Measurements from ENCODE around the gene EML6.

EML6 gene

GRCh38 chr2:54787755-54788366 is 64.4 kb downstream of the EML6 start:
- Histone ChIP-seq H3K27ac (ENCODE audit: insufficient read depth, low read length, poor library complexity, severe bottlenecking) (no peak overlapping the region), H3K36me3 (ENCODE audit: control insufficient read depth, insufficient read depth, low read length) (no peaks in the 10 kb centered on the region), H3K4me3 (ENCODE audit: insufficient read depth, low read depth, low read length, poor library complexity, severe bottlenecking) (no peak overlapping the region), H3K4me1 (ENCODE audit: control insufficient read depth, insufficient read depth, low read length, poor library complexity, severe bottlenecking) (no peaks in the 10 kb centered on the region), H3K27me3 (replicated peaks; ENCODE audit: control insufficient read depth, insufficient read depth, low read length, poor library complexity, severe bottlenecking) (no peaks in the 10 kb centered on the region), H3K9me3 (ENCODE audit: control insufficient read depth, low read length) (no peaks in the 10 kb centered on the region)
- DNase-seq: no peak

- DNase-seq: no peak
- Histone ChIP-seq H3K36me3 (ENCODE audit: control insufficient read depth, insufficient read depth, low read length) (no peaks in the 10 kb centered on the region), H3K27ac (ENCODE audit: insufficient read depth, low read length, poor library complexity, severe bottlenecking) (no peak overlapping the region), H3K9me3 (ENCODE audit: control insufficient read depth, low read length) (no peaks in the 10 kb centered on the region), H3K27me3 (replicated peaks; ENCODE audit: control insufficient read depth, insufficient read depth, low read length, poor library complexity, severe bottlenecking) (no peaks in the 10 kb centered on the region), H3K4me3 (ENCODE audit: insufficient read depth, low read depth, low read length, poor library complexity, severe bottlenecking) (no peak overlapping the region), H3K4me1 (ENCODE audit: control insufficient read depth, insufficient read depth, low read length, poor library complexity, severe bottlenecking) (no peaks in the 10 kb centered on the region)
Measured at GRCh38 chr2:54789878-54790277, 66.4 kb downstream of the EML6 start.

- Histone ChIP-seq H3K27ac (ENCODE audit: insufficient read depth, low read length, poor library complexity, severe bottlenecking) (no peak overlapping the region), H3K4me1 (ENCODE audit: control insufficient read depth, insufficient read depth, low read length, poor library complexity, severe bottlenecking) (no peaks in the 10 kb centered on the region), H3K36me3 (ENCODE audit: control insufficient read depth, insufficient read depth, low read length) (no peaks in the 10 kb centered on the region), H3K27me3 (replicated peaks; ENCODE audit: control insufficient read depth, insufficient read depth, low read length, poor library complexity, severe bottlenecking) (no peaks in the 10 kb centered on the region), H3K4me3 (ENCODE audit: insufficient read depth, low read depth, low read length, poor library complexity, severe bottlenecking) (no peak overlapping the region), H3K9me3 (ENCODE audit: control insufficient read depth, low read length) (no peaks in the 10 kb centered on the region)
- DNase-seq: no peak
Measured at GRCh38 chr2:54791831-54792230, 68.4 kb downstream of the EML6 start.

GRCh38 chr2:54797307-54797706 is 73.8 kb downstream of the EML6 start:
- Histone ChIP-seq H3K9me3 (ENCODE audit: control insufficient read depth, low read length) (no peaks in the 10 kb centered on the region), H3K36me3 (ENCODE audit: control insufficient read depth, insufficient read depth, low read length) (no peaks in the 10 kb centered on the region), H3K27me3 (replicated peaks; ENCODE audit: control insufficient read depth, insufficient read depth, low read length, poor library complexity, severe bottlenecking) (no peaks in the 10 kb centered on the region), H3K4me3 (ENCODE audit: insufficient read depth, low read depth, low read length, poor library complexity, severe bottlenecking) (no peak overlapping the region), H3K4me1 (ENCODE audit: control insufficient read depth, insufficient read depth, low read length, poor library complexity, severe bottlenecking) (no peaks in the 10 kb centered on the region), H3K27ac (ENCODE audit: insufficient read depth, low read length, poor library complexity, severe bottlenecking) (no peak overlapping the region)
- no peak for DNase-seq

- Histone ChIP-seq H3K27ac (ENCODE audit: insufficient read depth, low read length, poor library complexity, severe bottlenecking) (no peak overlapping the region), H3K27me3 (replicated peaks; ENCODE audit: control insufficient read depth, insufficient read depth, low read length, poor library complexity, severe bottlenecking) (no peaks in the 10 kb centered on the region), H3K4me3 (ENCODE audit: insufficient read depth, low read depth, low read length, poor library complexity, severe bottlenecking) (no peak overlapping the region), H3K36me3 (ENCODE audit: control insufficient read depth, insufficient read depth, low read length) (no peaks in the 10 kb centered on the region), H3K9me3 (ENCODE audit: control insufficient read depth, low read length) (no peaks in the 10 kb centered on the region), H3K4me1 (ENCODE audit: control insufficient read depth, insufficient read depth, low read length, poor library complexity, severe bottlenecking) (no peaks in the 10 kb centered on the region)
- DNase-seq: no peak
Measured at GRCh38 chr2:54801352-54801751, 77.9 kb downstream of the EML6 start.

GRCh38 chr2:54803783-54804751 is 80.6 kb downstream of the EML6 start:
- Histone ChIP-seq H3K27me3 (replicated peaks; ENCODE audit: control insufficient read depth, insufficient read depth, low read length, poor library complexity, severe bottlenecking) (no peaks in the 10 kb centered on the region), H3K4me1 (ENCODE audit: control insufficient read depth, insufficient read depth, low read length, poor library complexity, severe bottlenecking) (no peaks in the 10 kb centered on the region), H3K4me3 (ENCODE audit: insufficient read depth, low read depth, low read length, poor library complexity, severe bottlenecking) (no peak overlapping the region), H3K9me3 (ENCODE audit: control insufficient read depth, low read length) (no peaks in the 10 kb centered on the region), H3K27ac (ENCODE audit: insufficient read depth, low read length, poor library complexity, severe bottlenecking) (no peak overlapping the region), H3K36me3 (ENCODE audit: control insufficient read depth, insufficient read depth, low read length) (no peaks in the 10 kb centered on the region)
- no peak for DNase-seq

GRCh38 chr2:54805255-54805654 is 81.8 kb downstream of the EML6 start:
- H3K27me3 ChIP-seq (replicated peaks; ENCODE audit: control insufficient read depth, insufficient read depth, low read length, poor library complexity, severe bottlenecking): no peaks in the 10 kb centered on the region
- no peak overlapping the region for H3K27ac ChIP-seq (ENCODE audit: insufficient read depth, low read length, poor library complexity, severe bottlenecking)
- DNase-seq: no peak
- H3K9me3 ChIP-seq (ENCODE audit: control insufficient read depth, low read length): no peaks in the 10 kb centered on the region
- H3K36me3 ChIP-seq (ENCODE audit: control insufficient read depth, insufficient read depth, low read length): no peaks in the 10 kb centered on the region
- no peak overlapping the region for H3K4me3 ChIP-seq (ENCODE audit: insufficient read depth, low read depth, low read length, poor library complexity, severe bottlenecking)
- no peaks in the 10 kb centered on the region for H3K4me1 ChIP-seq (ENCODE audit: control insufficient read depth, insufficient read depth, low read length, poor library complexity, severe bottlenecking)

GRCh38 chr2:54806975-54807374 is 83.5 kb downstream of the EML6 start:
- H3K4me1 ChIP-seq (ENCODE audit: control insufficient read depth, insufficient read depth, low read length, poor library complexity, severe bottlenecking): no peaks in the 10 kb centered on the region
- no peaks in the 10 kb centered on the region for H3K36me3 ChIP-seq (ENCODE audit: control insufficient read depth, insufficient read depth, low read length)
- H3K27me3 ChIP-seq (replicated peaks; ENCODE audit: control insufficient read depth, insufficient read depth, low read length, poor library complexity, severe bottlenecking): no peaks in the 10 kb centered on the region
- no peak for DNase-seq
- no peak overlapping the region for H3K27ac ChIP-seq (ENCODE audit: insufficient read depth, low read length, poor library complexity, severe bottlenecking)
- H3K9me3 ChIP-seq (ENCODE audit: control insufficient read depth, low read length): no peaks in the 10 kb centered on the region
- no peak overlapping the region for H3K4me3 ChIP-seq (ENCODE audit: insufficient read depth, low read depth, low read length, poor library complexity, severe bottlenecking)

GRCh38 chr2:54808661-54809060 is 85.2 kb downstream of the EML6 start:
- no peaks in the 10 kb centered on the region for H3K4me1 ChIP-seq (ENCODE audit: control insufficient read depth, insufficient read depth, low read length, poor library complexity, severe bottlenecking)
- no peaks in the 10 kb centered on the region for H3K27me3 ChIP-seq (replicated peaks; ENCODE audit: control insufficient read depth, insufficient read depth, low read length, poor library complexity, severe bottlenecking)
- H3K36me3 ChIP-seq (ENCODE audit: control insufficient read depth, insufficient read depth, low read length): no peaks in the 10 kb centered on the region
- H3K4me3 ChIP-seq (ENCODE audit: insufficient read depth, low read depth, low read length, poor library complexity, severe bottlenecking): no peak overlapping the region
- H3K9me3 ChIP-seq (ENCODE audit: control insufficient read depth, low read length): no peaks in the 10 kb centered on the region
- no peak overlapping the region for H3K27ac ChIP-seq (ENCODE audit: insufficient read depth, low read length, poor library complexity, severe bottlenecking)
- DNase-seq: no peak

- H3K4me1 ChIP-seq (ENCODE audit: control insufficient read depth, insufficient read depth, low read length, poor library complexity, severe bottlenecking): no peaks in the 10 kb centered on the region
- H3K4me3 ChIP-seq (ENCODE audit: insufficient read depth, low read depth, low read length, poor library complexity, severe bottlenecking): no peak overlapping the region
- H3K27me3 ChIP-seq (replicated peaks; ENCODE audit: control insufficient read depth, insufficient read depth, low read length, poor library complexity, severe bottlenecking): no peaks in the 10 kb centered on the region
- no peak overlapping the region for H3K27ac ChIP-seq (ENCODE audit: insufficient read depth, low read length, poor library complexity, severe bottlenecking)
- no peaks in the 10 kb centered on the region for H3K9me3 ChIP-seq (ENCODE audit: control insufficient read depth, low read length)
- no peak for DNase-seq
- no peaks in the 10 kb centered on the region for H3K36me3 ChIP-seq (ENCODE audit: control insufficient read depth, insufficient read depth, low read length)
Measured at GRCh38 chr2:54809819-54810218, 86.4 kb downstream of the EML6 start.
